Keratinocyte (primary cell): ENCODE measurements around the gene SCN9A.

Experiments used
- CTCF ChIP-seq, 3 experiments: IDR thresholded peaks in 1 of 3; conservative IDR thresholded peaks in 1 of 3; optimal IDR thresholded peaks in 1 of 3; 2 replicates in 2 of 3; 3 replicates in 1 of 3; pipeline versions ENCODE3 to v1.5.1; 2011; ENCODE audit warnings: low read length in 3 of 3, mild to moderate bottlenecking in 3 of 3, moderate library complexity in 2 of 3, control low read depth in 1 of 3, inconsistent platforms in 1 of 3; ENCODE audit not compliant: insufficient read depth in 2 of 3; ENCODE audit errors: extremely low read depth in 1 of 3
- EZH2 ChIP-seq: IDR thresholded peaks from one replicate; pipeline ENCODE4 v1.6.1; 2012; ENCODE audit warnings: inconsistent platforms, mild to moderate bottlenecking, low read length, moderate library complexity

- TF ChIP-seq CTCF (optimal IDR thresholded peaks at IDR 0.05 in 1 of 3, IDR thresholded peaks at IDR 0.05 in 1 of 3, conservative IDR thresholded peaks at IDR 0.05 in 1 of 3; ENCODE audit: extremely low read depth in 1 of 3, insufficient read depth in 2 of 3, low read length in 3 of 3) = no peak
- no peak for TF ChIP-seq EZH2
Measured at GRCh38 chr2:166332106-166332505, 43.6 kb downstream of the SCN9A start.
